Stomach (tissue), 4 donors: Measurements from ENCODE around the gene ANO7.

Experiments
- EP300 ChIP-seq: sonication (generic); formaldehyde crosslinking; IDR thresholded peaks from one replicate; pipeline ENCODE4 v1.6.1; 2017; ENCODE audit warnings: antibody characterized with exemption
- POLR2A ChIP-seq, 4 donors: fragments of 450-650 bp; IDR thresholded peaks; one replicate each; pipeline ENCODE4 v1.6.1; 2016; ENCODE audit warnings: antibody characterized with exemption in 4 of 4, control low read depth in 2 of 4, mild to moderate bottlenecking in 1 of 4, moderate library complexity in 1 of 4
- POLR2AphosphoS5 ChIP-seq, 3 donors: sonication (generic); formaldehyde crosslinking; IDR thresholded peaks; one replicate each; pipeline ENCODE4 v1.6.1; 2016; ENCODE audit warnings: antibody characterized with exemption in 3 of 3
- TF ChIP-seq, protein P1 (sequence below), 7 experiments: fragments of 450-650 bp in 4 of 7; fragments of 200-600 bp in 3 of 7; sonication (generic) in 3 of 7; IDR thresholded peaks; one replicate each; pipeline ENCODE4 v1.5.1; 2016 to 2019; ENCODE audit warnings: antibody characterized with exemption in 7 of 7, control low read depth in 2 of 7, mild to moderate bottlenecking in 1 of 7

DNA sequence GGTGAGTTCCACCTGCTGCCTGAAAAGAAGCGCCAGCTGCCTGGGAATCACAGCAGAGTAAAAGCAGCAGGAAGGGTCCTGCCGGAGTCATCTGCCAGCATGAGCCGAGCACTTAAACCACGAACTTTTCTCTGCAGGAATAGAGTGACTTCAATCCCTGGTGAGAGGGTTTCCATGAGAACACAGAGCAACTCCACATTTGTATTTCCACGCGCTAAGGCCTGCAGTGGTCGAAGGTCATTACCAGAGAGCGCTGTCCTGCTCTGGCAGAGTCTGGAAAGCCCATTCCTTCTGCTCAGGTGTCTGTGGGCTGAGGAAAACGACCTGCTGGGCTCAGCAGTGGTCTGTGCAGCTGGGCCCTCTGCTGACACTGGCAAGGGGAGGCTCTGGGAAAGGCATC is 45.9 kb upstream of the ANO7 start:
- TF ChIP-seq POLR2A (IDR thresholded peaks at IDR 0.05), result no peak
- no peak for TF ChIP-seq EP300
- TF ChIP-seq, protein P1, sequence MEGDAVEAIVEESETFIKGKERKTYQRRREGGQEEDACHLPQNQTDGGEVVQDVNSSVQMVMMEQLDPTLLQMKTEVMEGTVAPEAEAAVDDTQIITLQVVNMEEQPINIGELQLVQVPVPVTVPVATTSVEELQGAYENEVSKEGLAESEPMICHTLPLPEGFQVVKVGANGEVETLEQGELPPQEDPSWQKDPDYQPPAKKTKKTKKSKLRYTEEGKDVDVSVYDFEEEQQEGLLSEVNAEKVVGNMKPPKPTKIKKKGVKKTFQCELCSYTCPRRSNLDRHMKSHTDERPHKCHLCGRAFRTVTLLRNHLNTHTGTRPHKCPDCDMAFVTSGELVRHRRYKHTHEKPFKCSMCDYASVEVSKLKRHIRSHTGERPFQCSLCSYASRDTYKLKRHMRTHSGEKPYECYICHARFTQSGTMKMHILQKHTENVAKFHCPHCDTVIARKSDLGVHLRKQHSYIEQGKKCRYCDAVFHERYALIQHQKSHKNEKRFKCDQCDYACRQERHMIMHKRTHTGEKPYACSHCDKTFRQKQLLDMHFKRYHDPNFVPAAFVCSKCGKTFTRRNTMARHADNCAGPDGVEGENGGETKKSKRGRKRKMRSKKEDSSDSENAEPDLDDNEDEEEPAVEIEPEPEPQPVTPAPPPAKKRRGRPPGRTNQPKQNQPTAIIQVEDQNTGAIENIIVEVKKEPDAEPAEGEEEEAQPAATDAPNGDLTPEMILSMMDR (IDR thresholded peaks at IDR 0.05), result no peak
- TF ChIP-seq POLR2AphosphoS5 (IDR thresholded peaks at IDR 0.05), result no peak
